GM12874 (cell line): ENCODE results near the gene KHDC4.

Source experiments
- CTCF ChIP-seq: IDR thresholded peaks from 2 replicates; pipeline ENCODE4 v1.5.1; 2011; ENCODE audit warnings: low read depth, mild to moderate bottlenecking, control low read depth, low read length, moderate library complexity; ENCODE audit not compliant: insufficient read depth

Gene KHDC4

GRCh38 chr1:155904261-155904660 is 30.0 kb downstream of the KHDC4 start:
- no peak for TF ChIP-seq CTCF

- no peak for TF ChIP-seq CTCF
Observed at GRCh38 chr1:155900161-155900560, 34.1 kb downstream of the KHDC4 start.

- TF ChIP-seq CTCF = no peak
Observed at GRCh38 chr1:155899683-155900082, 34.5 kb downstream of the KHDC4 start.

- TF ChIP-seq CTCF = no peak
Observed at GRCh38 chr1:155898888-155899287, 35.3 kb downstream of the KHDC4 start.

- TF ChIP-seq CTCF = no peak
Observed at GRCh38 chr1:155897746-155898145, 36.5 kb downstream of the KHDC4 start.

- no peak for TF ChIP-seq CTCF
Observed at GRCh38 chr1:155893389-155894142, 40.6 kb downstream of the KHDC4 start.

GRCh38 chr1:155892796-155893195 is 41.4 kb downstream of the KHDC4 start:
- no peak for TF ChIP-seq CTCF
